NCI-H524 (cell line): ENCODE data around the gene ARID2.

Experiments used
- DNase-seq, 2 experiments: peaks; one replicate each; lab custom pipeline; 2025; lab: John Stamatoyannopoulos, UW

ARID2 gene

DNA sequence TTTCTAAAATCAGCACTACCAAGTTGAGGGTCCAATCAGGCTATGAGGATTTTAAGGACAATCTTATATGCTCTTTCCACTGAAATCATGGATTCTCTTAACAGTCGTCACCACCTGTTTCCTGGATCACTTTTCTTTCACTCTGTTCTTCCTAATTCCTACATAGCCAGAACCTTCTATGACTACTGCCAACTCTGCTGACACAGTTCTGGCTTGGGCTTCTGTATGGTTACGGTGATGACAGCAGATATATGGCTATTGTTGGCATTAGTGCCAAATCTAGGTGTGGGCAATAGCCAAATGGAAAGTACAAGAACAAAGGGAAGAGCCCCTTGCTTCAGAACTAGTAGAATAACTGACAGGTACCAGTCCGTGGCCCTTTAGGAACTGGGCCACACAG lies 124.0 kb downstream of the ARID2 start:
- DNase-seq = no peak

DNA sequence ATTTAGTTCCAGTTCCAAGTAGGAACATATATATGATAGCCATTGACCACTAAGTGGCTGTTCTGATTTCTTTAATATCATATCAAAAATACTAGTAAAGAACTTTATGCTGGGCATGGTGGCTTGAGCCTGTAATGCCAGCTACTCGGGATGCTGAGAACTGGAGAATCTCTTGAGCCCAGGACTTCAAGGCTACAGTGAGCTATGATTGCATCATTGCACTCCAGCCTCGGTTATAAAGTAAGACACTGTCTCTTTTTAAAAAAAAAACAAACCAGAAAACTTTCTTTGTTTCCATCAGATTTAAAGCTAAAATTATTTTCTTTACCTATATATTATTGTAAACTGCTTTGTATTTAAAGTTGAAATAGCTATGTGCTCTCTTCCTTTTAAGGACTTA lies 133.8 kb downstream of the ARID2 start:
- no peak for DNase-seq

DNA sequence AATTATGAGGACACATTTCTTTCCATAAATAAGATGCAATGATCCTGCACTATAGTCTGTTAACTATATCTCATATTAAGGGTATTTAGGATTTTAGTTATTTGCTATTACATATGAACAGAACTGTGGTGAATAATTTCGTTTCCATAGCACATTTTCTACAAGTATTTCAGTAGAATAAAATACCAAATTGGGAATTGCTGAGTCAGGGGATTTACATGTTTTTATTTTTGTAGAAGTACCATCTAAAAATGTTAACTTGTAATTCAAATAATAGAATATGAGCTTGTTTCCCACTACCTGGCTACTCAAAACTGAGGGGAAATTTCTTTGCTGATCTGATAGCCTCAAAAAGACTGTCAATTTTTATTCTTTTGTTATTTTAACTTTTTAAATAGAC lies 136.8 kb downstream of the ARID2 start:
- no peak for DNase-seq

DNA sequence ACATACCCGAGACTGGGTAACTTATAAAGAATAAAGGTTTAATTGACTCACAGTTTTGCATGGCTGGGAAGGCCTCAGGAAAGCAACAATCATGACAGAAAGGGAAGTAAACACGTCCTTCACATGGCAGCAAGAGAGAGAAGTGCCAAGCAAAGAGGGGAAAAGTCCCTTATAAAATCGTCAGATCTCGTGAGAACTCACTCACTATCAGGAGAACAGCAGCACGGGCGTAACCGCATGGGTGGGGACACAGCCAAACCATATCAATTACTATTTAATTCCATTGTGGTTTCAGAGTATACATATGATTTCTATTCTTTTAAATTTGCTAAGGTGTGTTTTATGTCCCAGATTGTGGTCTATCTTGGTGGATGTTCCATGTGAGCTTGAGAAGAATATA lies 142.9 kb downstream of the ARID2 start:
- DNase-seq = no peak

DNA sequence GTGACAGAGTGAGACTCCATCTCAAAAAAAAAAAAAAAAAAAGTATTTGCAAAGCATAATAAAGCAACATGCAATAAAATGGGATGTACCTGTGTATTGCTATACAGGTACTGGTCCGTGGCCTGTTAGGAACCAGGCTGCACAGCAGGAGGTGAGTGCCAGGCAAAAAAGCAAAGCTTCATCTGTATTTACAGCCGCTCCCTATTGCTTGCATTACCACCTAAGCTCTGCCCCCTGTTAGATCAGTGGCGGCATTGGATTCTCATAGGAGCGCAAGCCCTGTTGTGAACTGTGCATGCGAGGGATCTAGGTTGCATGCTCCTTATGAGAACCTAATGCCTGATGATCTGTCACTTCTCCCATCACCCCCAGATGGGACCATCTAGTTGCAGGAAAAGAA lies 147.6 kb downstream of the ARID2 start:
- DNase-seq = no peak

DNA sequence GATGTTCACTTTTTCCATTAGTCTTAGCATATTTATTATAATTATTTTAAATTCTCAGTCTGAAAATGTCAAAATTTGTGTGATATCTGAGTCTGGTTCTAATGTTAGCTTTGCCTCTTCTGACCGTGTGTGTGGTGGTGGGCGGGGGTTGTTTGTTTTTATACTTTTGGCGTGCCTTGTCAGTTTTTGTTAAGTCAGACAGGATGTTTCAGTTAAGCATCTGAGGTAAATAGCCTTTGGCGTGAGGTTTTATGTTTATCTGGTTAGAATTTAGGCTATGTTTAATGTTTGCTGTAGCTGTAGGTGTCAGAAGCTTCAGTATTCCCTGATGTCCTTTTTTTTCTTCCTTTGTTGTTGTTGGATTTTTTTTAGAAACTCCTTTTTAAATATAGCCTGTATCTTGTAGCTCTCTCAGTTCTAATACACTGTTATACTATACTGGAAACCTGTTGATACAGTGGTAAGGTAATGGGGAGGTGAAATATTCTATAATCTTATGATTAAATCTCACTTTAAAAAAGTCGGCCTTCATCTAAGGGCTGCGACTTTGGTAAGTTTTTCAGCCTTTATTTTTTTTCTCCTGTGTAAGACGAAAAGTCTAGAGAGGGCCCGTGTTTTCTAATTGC lies 149.2 kb downstream of the ARID2 start:
- DNase-seq = no peak

DNA sequence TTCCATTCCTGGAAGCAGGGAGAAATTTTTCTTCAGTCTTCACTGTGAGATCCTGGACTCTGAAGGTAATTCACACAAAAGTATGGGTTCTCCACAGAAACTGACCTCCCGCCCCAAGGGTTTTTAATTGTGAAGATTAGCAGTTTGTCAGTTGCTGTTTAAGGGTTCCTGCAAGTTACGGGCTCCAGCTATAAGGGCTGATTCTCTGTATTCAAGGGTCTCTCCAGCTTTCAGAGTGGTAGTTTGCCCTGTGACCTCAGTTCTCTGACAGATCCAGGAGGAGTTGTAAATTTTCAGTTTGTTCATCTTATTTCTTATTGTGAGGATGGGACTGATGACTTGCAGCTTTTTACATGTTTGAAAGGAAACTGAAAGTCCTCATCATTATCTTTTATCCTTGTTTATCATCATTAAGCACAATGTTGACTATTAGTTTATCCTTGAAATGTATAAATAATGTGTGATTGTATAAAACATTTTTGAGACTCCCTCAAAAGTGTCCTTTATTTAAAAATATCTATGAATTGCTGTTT lies 149.9 kb downstream of the ARID2 start:
- DNase-seq = no peak

DNA sequence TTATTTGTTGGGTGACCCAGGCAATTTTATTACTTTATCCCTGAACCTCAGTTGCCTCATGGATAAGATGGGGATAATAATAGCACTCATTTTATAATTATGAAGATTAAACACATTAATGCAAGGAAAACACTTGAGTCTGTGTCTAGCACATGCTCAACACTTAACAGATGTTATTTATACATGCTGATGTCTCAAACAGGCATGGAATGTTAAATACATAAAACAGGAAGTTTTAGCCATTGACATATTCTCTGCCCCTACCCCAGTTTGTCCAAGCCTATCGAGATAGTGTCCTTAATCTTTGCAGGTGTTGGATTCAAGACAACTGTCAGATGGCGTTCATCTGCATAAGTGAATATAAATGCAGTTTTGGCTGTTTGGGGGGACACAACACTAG lies 151.0 kb downstream of the ARID2 start:
- DNase-seq = peak in 1 of 2 experiments; percentile 49

DNA sequence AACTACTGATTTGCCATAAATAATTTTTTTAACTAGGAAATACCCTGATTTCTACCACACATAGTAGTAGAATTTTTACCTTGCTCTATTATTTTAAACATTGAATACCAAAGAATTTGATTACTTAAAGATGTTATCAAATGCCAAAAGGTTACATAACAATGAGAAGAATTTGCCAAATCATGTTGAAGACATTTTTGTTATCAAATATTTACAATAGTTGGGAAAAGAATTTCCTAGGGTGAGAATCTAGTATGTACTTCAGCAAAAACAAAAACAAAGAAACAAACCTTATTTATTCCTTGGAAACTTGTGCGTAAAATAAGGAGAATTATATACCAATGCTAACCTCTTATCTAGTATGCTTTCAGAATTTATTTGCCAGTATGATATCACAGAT lies 153.7 kb downstream of the ARID2 start:
- DNase-seq = no peak

DNA sequence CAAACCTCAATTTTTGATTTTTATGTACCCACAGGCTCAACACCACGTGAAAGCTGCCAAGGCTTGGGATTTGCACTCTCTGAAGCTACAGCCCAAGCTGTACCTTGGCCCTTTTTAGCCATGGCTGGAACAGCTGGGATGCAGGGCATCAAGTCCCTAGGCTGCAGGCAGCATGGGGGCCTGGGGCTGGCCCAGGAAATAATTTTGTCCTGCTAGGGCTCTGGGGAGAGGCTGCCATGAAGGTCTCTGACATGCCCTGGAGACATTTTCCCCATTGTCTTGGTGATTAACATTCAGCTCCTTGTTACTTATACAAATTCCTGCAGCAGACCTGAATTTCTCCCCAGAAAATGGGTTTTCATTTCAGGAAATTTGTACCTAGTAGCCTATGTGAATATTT lies 157.2 kb downstream of the ARID2 start:
- DNase-seq = no peak

DNA sequence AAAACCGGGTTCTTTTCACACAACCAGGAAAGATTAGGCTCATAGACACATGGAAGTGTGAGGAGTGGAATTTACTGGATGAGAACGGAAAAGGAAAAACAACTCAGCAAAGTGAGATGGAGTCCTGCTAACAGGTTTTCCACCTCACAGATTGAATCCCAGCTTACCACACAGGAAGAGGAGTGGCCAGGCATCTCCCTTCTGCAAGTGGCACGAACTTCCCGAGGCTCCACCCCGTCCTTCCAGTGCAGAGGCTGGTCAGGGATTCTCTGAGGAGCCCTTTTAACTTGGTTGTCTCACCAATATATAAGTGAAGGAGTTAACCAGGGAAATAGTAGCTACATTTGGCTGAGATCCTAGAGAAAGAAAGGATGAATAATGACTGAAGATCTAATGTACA lies 158.0 kb downstream of the ARID2 start:
- DNase-seq = no peak

DNA sequence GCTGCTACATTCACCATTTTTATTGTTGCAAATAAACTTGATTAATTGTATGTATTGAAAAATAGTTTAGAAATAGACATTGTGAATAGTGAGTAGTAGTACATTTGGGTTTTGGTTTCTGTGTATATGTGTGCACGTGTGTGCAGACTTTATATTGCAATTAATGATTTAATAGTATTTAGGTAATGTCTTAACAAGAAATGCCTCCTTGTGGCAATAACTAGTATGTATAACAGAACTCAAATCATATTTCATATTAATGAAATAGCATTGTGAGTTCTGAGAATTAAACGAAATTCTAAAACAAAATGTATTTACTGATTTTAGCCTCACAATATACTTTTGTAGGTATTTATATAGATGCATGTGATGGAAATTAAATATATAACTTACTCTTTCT lies 160.8 kb downstream of the ARID2 start:
- DNase-seq = no peak

DNA sequence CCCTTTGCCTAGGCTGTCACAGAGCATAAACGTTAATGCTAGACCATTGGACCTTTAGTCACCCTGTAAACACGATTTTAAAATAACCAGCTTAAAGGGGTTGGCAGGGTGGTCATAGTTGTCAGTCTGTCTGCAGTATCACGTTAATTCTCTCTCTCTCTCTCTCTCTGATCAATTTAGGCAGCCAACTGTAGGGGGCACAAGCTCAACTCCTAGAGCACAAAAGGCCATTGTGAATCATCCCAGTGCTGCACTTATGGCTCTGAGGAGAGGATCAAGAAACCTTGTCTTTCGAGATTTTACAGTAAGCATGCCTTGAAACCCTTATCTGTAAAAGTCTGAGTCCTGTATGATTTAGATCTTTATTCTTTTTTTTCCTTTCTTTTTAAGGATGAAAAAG lies 163.7 kb downstream of the ARID2 start:
- DNase-seq = peak in 1 of 2 experiments; percentile 1

DNA sequence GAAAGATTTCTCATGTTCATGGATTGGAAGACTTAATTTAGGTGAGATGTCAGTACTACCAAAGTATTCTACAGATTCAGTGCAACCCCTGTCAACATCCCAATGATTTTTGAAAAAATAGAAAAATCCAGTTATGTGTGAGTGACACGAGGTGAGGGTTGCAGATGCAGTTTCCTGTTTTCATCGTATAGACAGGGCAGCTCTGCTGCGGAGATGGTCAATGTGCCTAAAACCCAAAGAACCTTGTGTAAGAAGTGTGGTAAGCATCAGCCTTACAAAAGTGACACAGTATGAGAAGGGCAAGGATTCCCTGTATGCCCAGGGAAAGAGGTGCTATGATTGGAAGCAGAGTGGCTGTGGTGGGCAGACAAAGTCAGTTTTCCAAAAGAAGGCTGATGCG lies 166.5 kb downstream of the ARID2 start:
- DNase-seq = no peak

DNA sequence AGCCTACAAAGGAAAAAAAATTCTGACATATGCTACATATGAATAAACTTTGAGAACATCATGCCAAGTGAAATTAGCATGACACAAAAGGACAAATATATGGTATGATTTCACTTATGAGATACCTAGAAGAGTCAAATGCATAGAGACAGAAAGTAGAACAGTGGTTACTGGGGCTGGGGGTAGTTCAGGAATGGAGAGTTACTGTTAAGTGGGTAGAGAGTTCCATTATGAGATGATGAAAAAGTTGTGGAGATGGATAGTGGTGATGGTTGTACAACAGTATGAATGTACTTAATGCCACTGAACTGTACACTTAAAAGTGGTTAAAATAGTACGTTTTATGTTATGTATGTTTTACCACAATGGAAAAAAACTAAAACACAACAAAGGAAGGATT lies 168.6 kb downstream of the ARID2 start:
- no peak for DNase-seq

DNA sequence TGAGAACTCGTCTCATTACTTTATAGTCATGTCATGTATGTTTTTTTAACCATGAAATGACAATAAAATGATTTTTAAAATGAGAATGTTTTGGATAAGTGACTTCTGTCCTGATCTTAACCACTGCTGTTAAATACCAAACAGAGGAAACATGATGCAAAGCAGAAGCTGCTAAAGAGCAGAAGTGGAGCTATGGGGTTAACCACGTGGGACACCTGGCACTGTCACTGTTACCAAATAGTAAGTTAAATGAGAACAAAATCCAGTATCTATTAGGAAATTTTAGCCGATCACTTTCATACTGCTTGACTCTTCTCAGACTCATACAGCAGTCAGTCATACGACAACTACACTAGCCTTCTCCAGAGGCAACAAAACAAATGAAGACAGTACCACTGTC lies 178.4 kb downstream of the ARID2 start:
- DNase-seq = no peak

DNA sequence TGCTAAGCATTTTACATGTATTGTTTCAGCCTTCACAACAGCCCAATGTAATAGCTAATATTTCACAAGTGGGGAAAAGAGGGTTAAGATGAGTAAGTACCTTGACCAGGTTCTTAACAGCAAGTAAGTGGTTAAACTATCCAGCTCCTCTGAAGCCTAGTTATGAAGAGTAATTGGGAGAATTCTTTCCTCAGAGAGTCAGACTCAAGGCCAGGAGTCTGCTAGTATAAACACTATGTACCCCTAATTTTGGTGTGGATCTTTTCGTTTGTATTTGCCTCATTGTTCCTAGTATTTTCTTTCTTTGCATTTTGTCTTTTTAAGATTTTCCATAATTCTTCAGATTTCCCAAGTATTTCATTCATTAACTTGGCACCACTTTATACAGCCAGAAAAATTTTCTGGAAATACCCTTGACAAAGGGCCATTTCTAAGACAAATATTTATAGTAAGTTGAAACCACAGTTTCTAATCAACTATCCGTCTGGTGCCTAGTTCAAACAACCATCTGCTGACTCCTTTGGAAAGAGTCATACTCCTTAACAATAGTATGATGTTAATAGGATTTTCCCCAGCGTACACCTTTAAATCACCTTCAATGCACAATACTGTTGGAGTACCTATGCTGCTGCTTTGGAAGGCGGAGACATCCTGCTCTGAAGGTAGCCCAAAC lies 179.7 kb downstream of the ARID2 start:
- peak; percentile 1 to 41 for DNase-seq

DNA sequence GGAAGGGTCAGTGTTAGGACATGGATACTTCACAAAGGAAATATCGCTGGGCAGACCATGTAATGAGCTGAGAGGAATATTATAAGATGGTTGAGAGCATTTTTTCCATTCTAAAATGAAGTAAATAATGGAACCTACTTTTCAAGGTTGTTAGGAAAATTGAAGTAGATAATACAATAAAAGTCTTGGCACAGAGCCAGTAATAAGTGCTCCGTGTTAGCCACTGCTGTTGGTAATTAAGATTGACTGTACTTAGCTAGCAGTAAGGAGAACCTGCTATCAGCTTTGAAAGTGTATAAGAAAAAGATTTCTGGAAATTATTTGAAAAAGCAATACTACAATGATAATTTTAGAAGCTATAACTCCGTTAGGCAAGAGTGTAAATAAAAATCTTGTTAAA lies 183.3 kb downstream of the ARID2 start:
- DNase-seq = peak in 1 of 2 experiments; percentile 31

DNA sequence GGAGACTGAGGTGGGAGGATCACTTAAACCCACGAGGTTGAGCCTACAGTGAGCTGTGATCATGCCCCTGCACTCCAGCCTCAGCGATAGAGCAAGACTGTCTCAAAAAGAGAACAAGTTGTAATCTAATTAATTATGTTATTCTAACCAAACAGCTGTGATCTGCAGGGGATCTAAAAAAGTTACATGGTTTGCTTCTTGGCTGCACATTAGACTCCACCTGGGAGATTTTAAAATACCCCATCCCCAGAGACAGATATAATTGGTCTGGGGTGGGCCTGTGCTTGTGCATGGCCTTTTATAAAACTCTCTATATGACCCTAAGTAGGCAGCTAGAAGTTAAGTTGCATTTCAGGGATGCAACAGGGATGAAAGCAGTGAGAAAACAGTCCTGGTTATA lies 184.1 kb downstream of the ARID2 start:
- DNase-seq = no peak

DNA sequence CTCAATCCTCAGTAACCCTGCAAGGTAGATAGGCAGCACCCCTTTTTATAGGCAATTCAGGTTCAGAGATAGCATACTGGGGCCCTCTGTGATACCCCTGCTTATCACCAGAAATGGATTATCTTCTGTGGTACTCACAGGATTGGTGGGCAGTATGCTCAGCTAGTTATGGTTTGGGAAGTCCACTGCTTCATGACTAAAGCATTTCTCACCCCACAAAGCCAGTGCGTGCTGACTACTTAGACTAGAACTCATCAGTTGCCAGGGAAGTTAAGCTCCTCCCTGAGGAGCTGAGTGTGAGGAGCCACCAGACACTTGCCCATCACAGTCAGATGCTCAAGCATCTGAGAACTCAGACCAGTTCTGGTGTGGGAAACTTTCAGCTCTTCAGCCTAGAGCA lies 184.6 kb downstream of the ARID2 start:
- no peak for DNase-seq

DNA sequence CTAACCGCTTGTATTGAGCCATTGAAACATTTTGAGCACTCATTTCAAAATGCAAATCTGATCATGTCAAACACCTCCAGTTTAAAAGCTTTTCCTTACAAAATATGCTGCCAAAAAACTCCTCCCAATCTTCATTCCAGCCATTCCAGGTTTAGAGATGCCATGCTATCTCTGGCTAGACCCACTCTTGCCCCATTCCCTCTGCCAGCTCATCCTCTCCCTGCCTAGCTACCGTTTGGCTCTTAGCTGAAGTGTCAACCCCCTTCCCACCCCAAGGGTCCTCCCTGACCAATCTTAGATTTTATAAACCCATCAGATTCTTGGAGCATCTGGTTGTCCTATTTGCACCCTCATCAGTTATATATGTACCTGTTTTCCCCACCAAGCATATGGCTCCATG lies 185.9 kb downstream of the ARID2 start:
- DNase-seq = no peak

DNA sequence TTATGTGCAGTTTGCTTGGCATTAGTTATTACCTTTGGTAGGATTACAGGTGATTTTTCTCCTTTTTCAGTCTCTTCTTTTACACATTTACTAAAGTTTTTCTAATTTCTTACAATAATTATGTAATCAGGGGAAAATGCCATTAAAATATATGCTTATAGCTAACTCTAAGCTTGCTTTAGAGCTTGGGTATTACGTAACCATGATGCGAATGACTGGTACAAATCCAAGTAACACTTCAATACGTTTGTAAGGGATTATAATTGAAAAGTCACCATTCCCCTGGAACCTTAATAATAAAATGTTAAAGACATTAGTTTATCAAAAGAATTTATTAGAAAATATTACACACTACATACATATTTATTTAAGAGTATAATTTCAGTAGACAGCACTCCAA lies 189.3 kb downstream of the ARID2 start:
- DNase-seq = no peak

DNA sequence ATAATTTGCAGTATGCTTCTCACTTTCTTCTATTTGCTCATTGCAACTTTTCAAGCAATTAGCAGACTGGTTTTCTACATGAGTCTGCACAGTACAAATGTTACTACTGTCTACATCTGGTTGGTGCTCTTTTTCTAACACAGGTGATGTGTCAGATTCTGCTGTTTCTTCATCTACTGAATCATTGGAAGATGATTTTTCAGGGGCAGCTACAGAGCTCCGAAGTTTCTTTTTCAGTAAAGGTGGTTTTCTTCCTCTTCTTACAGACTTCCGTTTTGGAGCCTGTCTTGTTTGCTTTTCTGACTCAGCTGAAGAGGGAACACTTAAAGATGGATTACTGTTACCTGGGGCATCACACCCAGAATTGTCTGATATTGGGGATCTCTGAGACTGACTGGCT lies 198.8 kb downstream of the ARID2 start:
- DNase-seq = no peak

DNA sequence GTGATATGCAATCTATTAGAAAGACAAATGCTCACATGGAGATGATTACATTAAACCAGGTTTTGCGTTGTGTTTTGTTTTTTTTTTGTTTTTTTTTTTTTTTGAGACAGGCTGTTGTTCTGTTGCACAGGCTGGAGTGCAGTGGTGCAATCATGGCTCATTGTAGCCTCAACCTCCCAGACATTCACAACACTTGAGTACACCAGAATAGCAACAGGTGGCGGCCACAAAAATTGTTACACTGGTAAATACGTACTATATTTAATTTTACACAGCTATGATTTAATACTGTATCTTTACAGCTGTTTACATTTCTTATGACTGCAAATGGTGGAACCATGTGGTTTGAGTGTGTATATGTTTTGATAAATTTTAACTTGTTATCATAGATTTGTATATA lies 200.9 kb downstream of the ARID2 start:
- no peak for DNase-seq
